ENCODE measurements around the gene SETD1A. TPM values are rescaled to one million over a fixed set of nuclear protein-coding genes. Genes with fewer than 3 reads are reported as not detected.

The SETD1A gene
- total and polyA plus RNA-seq, 2 of the 8 experiments (the other 6 are each of a cell fraction or from before 2014, with no cell fraction given), result 4.8 to 29.0 TPM

DNA sequence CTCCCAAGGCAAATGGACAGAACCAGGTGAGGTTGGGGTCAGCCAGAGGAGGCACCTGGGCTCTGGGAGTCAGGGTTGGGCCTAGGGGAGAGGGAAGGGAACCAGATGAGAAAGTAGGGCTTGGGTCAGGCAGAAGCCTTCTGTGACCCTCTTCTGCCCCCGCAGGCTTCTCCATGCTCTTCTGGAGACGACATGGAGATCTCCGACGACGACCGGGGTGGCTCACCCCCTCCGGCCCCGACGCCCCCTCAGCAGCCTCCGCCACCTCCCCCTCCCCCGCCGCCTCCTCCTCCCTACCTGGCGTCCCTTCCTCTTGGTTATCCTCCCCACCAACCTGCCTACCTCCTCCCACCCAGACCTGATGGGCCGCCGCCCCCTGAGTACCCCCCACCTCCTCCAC lies 7.9 kb downstream of the SETD1A start:
- H4K5ac ChIP-seq (ENCODE audit: insufficient read length, low read depth, low read length), result no peak overlapping the region
- H2AK5ac ChIP-seq (ENCODE audit: low read depth, low read length), result no peak overlapping the region
- H4K8ac ChIP-seq (ENCODE audit: extremely low read depth, insufficient read depth, low read length), result no peak overlapping the region
- no peak overlapping the region for H2AFZ ChIP-seq (ENCODE audit: low read length)
- H2BK12ac ChIP-seq (ENCODE audit: low read depth, low read length), result no peak overlapping the region
- H3K79me2 ChIP-seq (ENCODE audit: control insufficient read depth in 1 of 2, insufficient read depth in 2 of 2, low read length in 2 of 2), result no peaks in the 10 kb centered on the region
- no peak overlapping the region for H3K56ac ChIP-seq (replicated peaks; ENCODE audit: insufficient read length, low read depth, low read length)
- no peak overlapping the region for H3K9ac ChIP-seq (replicated peaks in 1 of 4; ENCODE audit: extremely low read depth in 1 of 4, low read depth in 3 of 4, low read length in 3 of 4)
- H3K14ac ChIP-seq (ENCODE audit: insufficient read length), result no peak overlapping the region
- H3K4me1 ChIP-seq (replicated peaks in 1 of 4; ENCODE audit: control insufficient read depth in 3 of 4, insufficient read depth in 4 of 4, low read length in 3 of 4), result no peaks in the 10 kb centered on the region
- FAIRE-seq, result no peak
- H3K18ac ChIP-seq (ENCODE audit: extremely low read depth, low read length), result no peak overlapping the region
- H4K20me1 ChIP-seq (replicated peaks in 1 of 2; ENCODE audit: control insufficient read depth in 1 of 2, insufficient read depth in 2 of 2, low read length in 2 of 2), result peaks cover 2 to 17% of the 10 kb centered on the region in 2 experiments
- no peak overlapping the region for H3K4me2 ChIP-seq (ENCODE audit: insufficient read depth in 1 of 2, low read depth in 2 of 2, low read length in 2 of 2)
- DNase-seq (ENCODE audit: low read depth in 1 of 2, low spot score in 2 of 2), result no peak
- no peak overlapping the region for H4K91ac ChIP-seq (replicated peaks; ENCODE audit: insufficient read length, low read length)
- no peak overlapping the region for H2BK120ac ChIP-seq (replicated peaks; ENCODE audit: low read depth, low read length)
- H2BK5ac ChIP-seq (ENCODE audit: low read depth, low read length), result no peak overlapping the region
- CTCF ChIA-PET (ENCODE audit: partially characterized antibody), result interaction anchor here (0.6 to 3.8 kb wide), 3 partner anchors 11 to 30 kb away, joined by 4 to 26 read pairs (median 6); no protein-coding TSS in a partner anchor
- 97% methylated on average over 6 of the region's 15 CpGs; no CpG with 5 or more reads in 1 of the 2 experiments for WGBS, 2 experiments (ENCODE audit: extremely low coverage in 1 of 2, insufficient coverage in 1 of 2, insufficient read length in 1 of 2, insufficient replicate concordance in 2 of 2, low coverage in 1 of 2, low lambda C conversion rate in 2 of 2, missing lambda C conversion rate in 1 of 2)
- H3K23me2 ChIP-seq (ENCODE audit: low read depth, low read length), result no peaks in the 10 kb centered on the region
- no peaks in the 10 kb centered on the region; a peak in 1 of 4 replicates for H3K9me3 ChIP-seq (ENCODE audit: insufficient read depth in 2 of 2, low read depth in 1 of 2, low read length in 1 of 2)
- no peaks in the 10 kb centered on the region for H3K27me3 ChIP-seq (replicated peaks in 1 of 4; ENCODE audit: control insufficient read depth in 3 of 4, extremely low read depth in 1 of 4, insufficient read depth in 3 of 4, low read length in 3 of 4)
- POLR2A ChIA-PET (ENCODE audit: partially characterized antibody), result interaction anchor here (0.6 to 6.4 kb wide), 5 partner anchors 10 to 156 kb away, joined by 3 to 45 read pairs (median 6); partner anchors contain the start of gene HSD3B7
- no peak overlapping the region for H2BK20ac ChIP-seq (ENCODE audit: low read length)
- H3K4me3 ChIP-seq (ENCODE audit: extremely low read depth in 1 of 4, insufficient read depth in 2 of 4, low read depth in 3 of 4, low read length in 4 of 4), result no peak overlapping the region
- no peak overlapping the region for H3K4ac ChIP-seq (replicated peaks; ENCODE audit: insufficient read length, low read depth, low read length)
- H3K79me1 ChIP-seq (ENCODE audit: low read depth, low read length), result peaks cover 4% of the 10 kb centered on the region; the same call in 1 of the 2 replicates
- no peak overlapping the region for H3K23ac ChIP-seq (ENCODE audit: insufficient read length)
- no peak overlapping the region for H3K27ac ChIP-seq (ENCODE audit: low read depth, low read length)
- H3K36me3 ChIP-seq (ENCODE audit: control insufficient read depth in 2 of 4, insufficient read depth in 4 of 4, low read length in 3 of 4), result peaks cover 51 to 87% (median 62%) of the 10 kb centered on the region in 4 experiments
- H2BK15ac ChIP-seq (ENCODE audit: low read length), result no peak overlapping the region
- TF ChIP-seq CBX5 (IDR thresholded peaks at IDR 0.05; ENCODE audit: low read depth, low read length), result no peak
- TF ChIP-seq HDAC2 (IDR thresholded peaks at IDR 0.05; ENCODE audit: borderline replicate concordance in 1 of 2, low read depth in 2 of 2, low read length in 2 of 2), result no peak
- no peak for TF ChIP-seq SRF (IDR thresholded peaks at IDR 0.05; ENCODE audit: low read depth, low read length)
- TF ChIP-seq CBX8 (IDR thresholded peaks at IDR 0.05; ENCODE audit: borderline replicate concordance, low read depth, low read length), result no peak
- TF ChIP-seq, protein P1, sequence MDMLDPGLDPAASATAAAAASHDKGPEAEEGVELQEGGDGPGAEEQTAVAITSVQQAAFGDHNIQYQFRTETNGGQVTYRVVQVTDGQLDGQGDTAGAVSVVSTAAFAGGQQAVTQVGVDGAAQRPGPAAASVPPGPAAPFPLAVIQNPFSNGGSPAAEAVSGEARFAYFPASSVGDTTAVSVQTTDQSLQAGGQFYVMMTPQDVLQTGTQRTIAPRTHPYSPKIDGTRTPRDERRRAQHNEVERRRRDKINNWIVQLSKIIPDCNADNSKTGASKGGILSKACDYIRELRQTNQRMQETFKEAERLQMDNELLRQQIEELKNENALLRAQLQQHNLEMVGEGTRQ (IDR thresholded peaks at IDR 0.05; ENCODE audit: low read length), result no peak
- no peak for TF ChIP-seq EZH2 (IDR thresholded peaks at IDR 0.05; ENCODE audit: low read depth, low read length, severe bottlenecking)
- no peak for TF ChIP-seq POLR2AphosphoS5 (IDR thresholded peaks at IDR 0.05; ENCODE audit: low read depth, low read length)
- TF ChIP-seq EP300 (IDR thresholded peaks at IDR 0.05; ENCODE audit: borderline replicate concordance in 1 of 2, low read depth in 2 of 2, low read length in 2 of 2), result no peak
- TF ChIP-seq CHD2 (IDR thresholded peaks at IDR 0.05; ENCODE audit: low read length), result no peak
- TF ChIP-seq BACH1 (IDR thresholded peaks at IDR 0.05; ENCODE audit: low read length), result no peak
- no peak for TF ChIP-seq BCL11A (IDR thresholded peaks at IDR 0.05; ENCODE audit: low read depth in 2 of 2, low read length in 2 of 2)
- TF ChIP-seq, protein P2, sequence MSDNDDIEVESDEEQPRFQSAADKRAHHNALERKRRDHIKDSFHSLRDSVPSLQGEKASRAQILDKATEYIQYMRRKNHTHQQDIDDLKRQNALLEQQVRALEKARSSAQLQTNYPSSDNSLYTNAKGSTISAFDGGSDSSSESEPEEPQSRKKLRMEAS (IDR thresholded peaks at IDR 0.05), result no peak

All from H1 (cell line).